ENCODE measurements around the gene TMEM221. TPM values are rescaled to one million over a fixed set of nuclear protein-coding genes. Genes with fewer than 3 reads are reported as not detected.

TMEM221 gene
- total and polyA plus RNA-seq, 10 of the 15 experiments (the other 5 are each of a cell fraction or from before 2014, with no cell fraction given) = 0.04 to 0.24 TPM; not detected in 8

- FAIRE-seq (no peak), ATAC-seq (no peak), DNase-seq (ENCODE audit: low read depth, low spot score) (no peak)
- Histone ChIP-seq H3K79me2 (ENCODE audit: control insufficient read depth, insufficient read depth, low read length) (no peaks in the 10 kb centered on the region), H3K4me3 (no peak overlapping the region), H3K27me3 (replicated peaks in 1 of 2; ENCODE audit: control insufficient read depth in 2 of 2, insufficient read depth in 2 of 2, low read length in 1 of 2) (peaks cover 3 to 7% of the 10 kb centered on the region in 2 experiments; a peak in 2 of 4 replicates), H3K36me3 (ENCODE audit: control insufficient read depth in 2 of 2, insufficient read depth in 2 of 2, low read length in 1 of 2) (no peaks in the 10 kb centered on the region), H3K27ac (ENCODE audit: control insufficient read depth, insufficient read depth) (no peak overlapping the region), H2AFZ (ENCODE audit: control insufficient read depth, low read depth, low read length) (no peak overlapping the region), H3K4me2 (ENCODE audit: control insufficient read depth, insufficient read depth) (no peak overlapping the region), H3K9ac (ENCODE audit: control insufficient read depth, insufficient read depth, low read length) (no peak overlapping the region), H3K9me3 (replicated peaks; ENCODE audit: control insufficient read depth, insufficient read depth, low read length) (no peaks in the 10 kb centered on the region), H3K4me1 (ENCODE audit: control insufficient read depth, insufficient read depth, low read length) (peaks cover 5% of the 10 kb centered on the region), H4K20me1 (ENCODE audit: control insufficient read depth, insufficient read depth) (no peaks in the 10 kb centered on the region; the same call in 1 of the 2 replicates)
- RAD21 ChIA-PET (ENCODE audit: unreplicated experiment) = no interaction called here
- WGBS (ENCODE audit: insufficient coverage, insufficient replicate concordance, low lambda C conversion rate, missing lambda C conversion rate) = 65% methylated on average over 39 of the region's 58 CpGs
- intact Hi-C loops (cut with micrococcal nuclease; ENCODE audit: unreplicated experiment) (no loop called here), in situ Hi-C loops (cut with MboI) (no loop called here)
- TF ChIP-seq, protein P1, sequence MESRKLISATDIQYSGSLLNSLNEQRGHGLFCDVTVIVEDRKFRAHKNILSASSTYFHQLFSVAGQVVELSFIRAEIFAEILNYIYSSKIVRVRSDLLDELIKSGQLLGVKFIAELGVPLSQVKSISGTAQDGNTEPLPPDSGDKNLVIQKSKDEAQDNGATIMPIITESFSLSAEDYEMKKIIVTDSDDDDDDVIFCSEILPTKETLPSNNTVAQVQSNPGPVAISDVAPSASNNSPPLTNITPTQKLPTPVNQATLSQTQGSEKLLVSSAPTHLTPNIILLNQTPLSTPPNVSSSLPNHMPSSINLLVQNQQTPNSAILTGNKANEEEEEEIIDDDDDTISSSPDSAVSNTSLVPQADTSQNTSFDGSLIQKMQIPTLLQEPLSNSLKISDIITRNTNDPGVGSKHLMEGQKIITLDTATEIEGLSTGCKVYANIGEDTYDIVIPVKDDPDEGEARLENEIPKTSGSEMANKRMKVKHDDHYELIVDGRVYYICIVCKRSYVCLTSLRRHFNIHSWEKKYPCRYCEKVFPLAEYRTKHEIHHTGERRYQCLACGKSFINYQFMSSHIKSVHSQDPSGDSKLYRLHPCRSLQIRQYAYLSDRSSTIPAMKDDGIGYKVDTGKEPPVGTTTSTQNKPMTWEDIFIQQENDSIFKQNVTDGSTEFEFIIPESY (IDR thresholded peaks at IDR 0.05) = no peak
- TF ChIP-seq SMC3 (IDR thresholded peaks at IDR 0.05; ENCODE audit: borderline replicate concordance, low read length) = no peak
- POLR2A ChIA-PET = interaction anchor here (0.6 kb wide), 1 partner anchor 11 kb away, joined by 3 read pairs; no protein-coding TSS in a partner anchor
- CTCF ChIA-PET = interaction anchor here (1.0 kb wide), 1 partner anchor 118 kb away, joined by 3 read pairs; no protein-coding TSS in a partner anchor
- SMC1A ChIA-PET (ENCODE audit: uncharacterized antibody, unreplicated experiment) = no interaction called here
- no TSS peak for BruUV-seq (replicated peaks)
Observed at GRCh38 chr19:17455308-17456123, 7.0 kb upstream of the TMEM221 start.
